Heart right ventricle (tissue), 16 donors: Measurements from ENCODE around the gene IL36G. TPM values are rescaled to one million over a fixed set of nuclear protein-coding genes. Genes with fewer than 3 reads are reported as not detected.

ENCODE experiments used
- ATAC-seq, 8 donors: fragments of 200-7000 bp; cut with Tn5 transposase; one replicate each; pipeline ENCODE4 v1.9.1; 2020; ENCODE audit warnings: mild to moderate bottlenecking in 8 of 8, moderate library complexity in 8 of 8, moderate number of reproducible peaks in 1 of 8
- DNase-seq, 2 donors: peaks; one replicate each; pipeline ENCODE4 v3.0.0-alpha.2; 2020
- H3K27ac ChIP-seq, 10 donors: fragments of 200-600 bp; sonication (generic) in 2 of 10; one replicate each; pipeline versions ENCODE4 v1.5.0 to v1.8.0; 2020 to 2022; ENCODE audit warnings: mild to moderate bottlenecking in 3 of 10
- H3K27me3 ChIP-seq, 7 donors: fragments of 200-600 bp; one replicate each; pipeline ENCODE4 v1.8.0; 2021 to 2022; ENCODE audit warnings: mild to moderate bottlenecking in 2 of 7
- H3K36me3 ChIP-seq, 9 donors: fragments of 200-600 bp; sonication (generic) in 1 of 9; one replicate each; pipeline versions ENCODE4 v1.5.0 to v1.8.0; 2020 to 2022; ENCODE audit warnings: mild to moderate bottlenecking in 2 of 9
- H3K4me1 ChIP-seq, 9 donors: fragments of 200-600 bp; sonication (generic) in 1 of 9; one replicate each; pipeline versions ENCODE4 v1.5.0 to v1.8.0; 2020 to 2022; ENCODE audit warnings: mild to moderate bottlenecking in 4 of 9
- H3K4me3 ChIP-seq, 10 donors: fragments of 200-600 bp; sonication (generic) in 2 of 10; one replicate each; pipeline versions ENCODE4 v1.5.0 to v1.8.0; 2020 to 2022; ENCODE audit warnings: mild to moderate bottlenecking in 7 of 10, moderate library complexity in 2 of 10
- H3K9me3 ChIP-seq, 11 donors: fragments of 200-600 bp in 10 of 11; sonication (generic) in 2 of 11; one replicate each; pipeline versions ENCODE4 v1.5.0 to v1.8.0; 2013 to 2022; ENCODE audit warnings: mild to moderate bottlenecking in 2 of 11, control low read depth in 1 of 11, moderate library complexity in 1 of 11
- WGBS, 2 donors: extraction: QIAGEN DNeasy Blood & Tissue Kit; methylation state at CpG; one replicate each; pipeline ENCODE4 v1.1.7; 2013; ENCODE audit warnings: inconsistent platforms in 1 of 2; 5-methylcytosine and 5-hydroxymethylcytosine counted together
- intact Hi-C, 10 donors: fragments of 100-400 bp; cut with DNase I; formaldehyde crosslinking; loops; one replicate each; pipeline versions ENCODE4 v1.11.1 to v1.14.2; 2022
- polyA plus RNA-seq, 2 donors: library from polyadenylated mRNA; stranded (reverse); fragments of 200-250 nt; gene quantifications; one replicate each; pipeline ENCODE4 v1.2.3, GENCODE V29; 2013
- total RNA-seq, 10 donors: library from RNA; stranded (reverse); fragmentation: NEBNext Ultra II Directional in 3 of 10; extraction: Animal tissue kit (Norgen Biotek cat#: 25700) in 3 of 10; gene quantifications; one replicate each; pipeline versions ENCODE4 v1.2.1 to v1.2.4, GENCODE V29; 2021 to 2023
- TF ChIP-seq, protein P1 (sequence below), 9 donors: fragments of 200-600 bp; sonication (generic) in 2 of 9; IDR thresholded peaks; one replicate each; pipeline versions ENCODE4 v1.5.0 to v1.8.0; 2021 to 2022; ENCODE audit warnings: antibody characterized with exemption in 9 of 9, mild to moderate bottlenecking in 5 of 9, moderate library complexity in 1 of 9
- donor health status: Arrhythmogenic right ventricular cardiomyopathy.
- donor health status: ischemic (EF 13 %, LVEDD 7.1; RV severe dilation, severe dysfunction).
- donor health status: healthy with polysubstance abuse.
- donor health status: DM: no; HTN: yes; CAD: no.
- donor health status: DM: no; HTN: no; CAD: no.
- donor health status: ischemic (EF 25% LVEDD 6.9; RV normal size, moderate dysfunction).
- donor health status: ischemic (EF 25% LVEDD 5.7; RV mildly dilated, moderate dysfunction).
- donor health status: healthy.
- donor health status: DM: yes; HTN: yes; CAD: no.
- donor health status: Ischemic cardiomyopathy.
- donor health status: ischemic (EF 35%, LVEDD 5.7; RV mildly dilated, moderate dysfunction).
- donor health status: nonischemic (EF 11% LVEDD 7.7; RV severe dilation, severe dysfunction).
- donor health status: DM: yes; HTN: yes; CAD: no.
- donor health status: PGD.
- donor health status: ischemic (EF 29% LVEDD 5.4; RV normal size, mild dysfunction).
- donor health status: nonischemic (EF 23%, LVEDD 6.1; RV moderate dilation, normal function).

The IL36G gene
- total and polyA plus RNA-seq, 12 donors = not detected

DNA sequence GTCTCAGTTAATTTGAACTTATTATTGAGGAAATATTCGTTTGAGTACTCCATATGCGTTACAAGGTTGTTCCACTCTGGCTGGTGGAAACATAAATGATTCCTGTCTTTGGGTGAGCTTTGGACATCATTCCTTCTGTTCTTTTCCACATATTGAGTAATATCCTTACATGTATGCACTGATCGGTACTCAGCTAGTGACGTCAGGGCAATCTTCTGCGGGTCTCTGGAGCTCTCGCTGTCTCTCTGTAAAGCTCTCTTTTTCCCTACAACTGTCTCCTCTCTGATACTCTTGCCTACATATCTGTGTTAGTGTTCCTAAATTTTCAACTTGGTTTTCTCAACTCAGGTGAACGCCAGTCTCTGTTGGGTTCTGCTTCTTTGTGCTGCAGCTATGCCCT, 23.4 kb upstream of the IL36G start:
- ATAC-seq (no peak), DNase-seq (no peak)
- Histone ChIP-seq H3K27ac (no peak overlapping the region), H3K27me3 (peaks cover 0 to 45% (median 20%) of the 10 kb centered on the region in 7 donors), H3K9me3 (no peaks in the 10 kb centered on the region), H3K36me3 (no peaks in the 10 kb centered on the region), H3K4me1 (no peaks in the 10 kb centered on the region), H3K4me3 (no peak overlapping the region)
- intact Hi-C loops = loop anchor here in 1 of 10 donors (10.0 kb wide), 1 partner anchor 350 kb away; no protein-coding TSS in a partner anchor
- TF ChIP-seq, protein P1, sequence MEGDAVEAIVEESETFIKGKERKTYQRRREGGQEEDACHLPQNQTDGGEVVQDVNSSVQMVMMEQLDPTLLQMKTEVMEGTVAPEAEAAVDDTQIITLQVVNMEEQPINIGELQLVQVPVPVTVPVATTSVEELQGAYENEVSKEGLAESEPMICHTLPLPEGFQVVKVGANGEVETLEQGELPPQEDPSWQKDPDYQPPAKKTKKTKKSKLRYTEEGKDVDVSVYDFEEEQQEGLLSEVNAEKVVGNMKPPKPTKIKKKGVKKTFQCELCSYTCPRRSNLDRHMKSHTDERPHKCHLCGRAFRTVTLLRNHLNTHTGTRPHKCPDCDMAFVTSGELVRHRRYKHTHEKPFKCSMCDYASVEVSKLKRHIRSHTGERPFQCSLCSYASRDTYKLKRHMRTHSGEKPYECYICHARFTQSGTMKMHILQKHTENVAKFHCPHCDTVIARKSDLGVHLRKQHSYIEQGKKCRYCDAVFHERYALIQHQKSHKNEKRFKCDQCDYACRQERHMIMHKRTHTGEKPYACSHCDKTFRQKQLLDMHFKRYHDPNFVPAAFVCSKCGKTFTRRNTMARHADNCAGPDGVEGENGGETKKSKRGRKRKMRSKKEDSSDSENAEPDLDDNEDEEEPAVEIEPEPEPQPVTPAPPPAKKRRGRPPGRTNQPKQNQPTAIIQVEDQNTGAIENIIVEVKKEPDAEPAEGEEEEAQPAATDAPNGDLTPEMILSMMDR (IDR thresholded peaks at IDR 0.05) = no peak
- WGBS, 2 donors = 89 to 93% methylated on average over 7 of the region's 7 CpGs

DNA sequence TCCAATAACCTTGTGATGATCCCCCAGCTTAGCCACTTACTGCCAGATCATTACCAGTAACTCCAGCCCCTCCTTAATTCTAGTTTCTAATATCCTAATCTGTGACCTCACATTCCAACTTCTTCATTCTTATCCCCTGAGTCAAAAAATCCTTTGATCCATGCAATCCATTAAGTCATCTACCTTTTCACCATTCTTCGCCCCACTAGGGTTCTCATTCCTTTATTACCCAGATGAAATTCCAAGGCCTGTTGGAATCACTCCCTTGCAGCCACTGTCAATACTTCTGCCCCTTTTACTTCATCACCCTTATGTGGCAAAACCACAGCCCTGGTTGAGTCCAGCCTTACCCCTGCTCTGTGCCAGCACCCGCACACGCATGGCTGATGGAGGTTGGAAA, 20.3 kb upstream of the IL36G start:
- no peaks in the 10 kb centered on the region for H3K4me1 ChIP-seq
- H3K4me3 ChIP-seq = no peak overlapping the region
- H3K27ac ChIP-seq = no peak overlapping the region
- peaks cover 0 to 25% (median 13%) of the 10 kb centered on the region in 7 donors for H3K27me3 ChIP-seq
- 93 to 96% methylated on average over 3 of the region's 3 CpGs for WGBS, 2 donors
- no peaks in the 10 kb centered on the region for H3K36me3 ChIP-seq
- DNase-seq (no peak), ATAC-seq (no peak)
- no peaks in the 10 kb centered on the region for H3K9me3 ChIP-seq
- intact Hi-C loops = loop anchor here in 9 of 10 donors (5.0 to 10.0 kb wide), 3 partner anchors 205 to 353 kb away; no protein-coding TSS in a partner anchor
- TF ChIP-seq, protein P1 (IDR thresholded peaks at IDR 0.05) = no peak

DNA sequence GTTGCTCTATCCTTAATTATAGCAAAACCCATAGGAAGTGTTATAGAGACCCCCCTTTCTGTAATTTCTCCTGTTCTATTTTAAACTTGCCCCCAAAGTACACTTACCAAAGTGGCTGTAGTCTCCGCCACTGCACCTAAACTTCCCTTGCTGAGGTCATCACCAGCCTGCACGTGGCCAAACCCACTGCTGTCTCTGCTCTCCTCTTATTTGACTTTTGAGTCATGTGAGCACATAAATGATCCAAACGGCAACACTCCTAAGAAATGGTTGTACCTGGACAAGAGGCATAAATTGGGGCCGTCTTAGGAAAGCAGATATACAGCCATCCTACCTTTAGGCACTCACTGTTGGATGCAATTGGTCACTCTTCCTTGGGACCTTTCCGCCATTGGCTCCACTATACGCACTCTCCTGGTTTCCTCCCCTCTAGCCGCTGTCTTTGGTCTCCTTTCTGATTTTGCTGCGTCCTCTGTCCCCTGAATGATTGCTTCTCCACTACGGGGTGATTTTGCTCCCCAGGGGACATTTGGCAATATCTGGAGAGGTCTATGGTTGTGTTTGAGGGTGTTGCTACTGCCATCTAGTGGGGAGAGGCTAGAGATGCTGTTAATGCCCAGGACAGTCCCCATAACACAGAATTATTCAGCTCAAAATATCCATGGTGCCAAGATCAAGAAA, 19.2 kb upstream of the IL36G start:
- no peaks in the 10 kb centered on the region for H3K4me1 ChIP-seq
- intact Hi-C loops = loop anchor here in 9 of 10 donors (5.0 to 10.0 kb wide), 3 partner anchors 206 to 354 kb away; no protein-coding TSS in a partner anchor
- TF ChIP-seq, protein P1 (IDR thresholded peaks at IDR 0.05) = peak; percentile 48 to 83 (median 75)
- WGBS, 2 donors = 49 to 50% methylated on average over 9 of the region's 9 CpGs
- no peaks in the 10 kb centered on the region for H3K9me3 ChIP-seq
- peak in 3 of 8 donors; percentile 56 to 73 (median 62) for ATAC-seq
- H3K4me3 ChIP-seq = no peak overlapping the region
- H3K27me3 ChIP-seq = peaks cover 0 to 25% (median 13%) of the 10 kb centered on the region in 7 donors
- no peak overlapping the region for H3K27ac ChIP-seq
- H3K36me3 ChIP-seq = no peaks in the 10 kb centered on the region
- peak in 1 of 2 donors; percentile 23 for DNase-seq

DNA sequence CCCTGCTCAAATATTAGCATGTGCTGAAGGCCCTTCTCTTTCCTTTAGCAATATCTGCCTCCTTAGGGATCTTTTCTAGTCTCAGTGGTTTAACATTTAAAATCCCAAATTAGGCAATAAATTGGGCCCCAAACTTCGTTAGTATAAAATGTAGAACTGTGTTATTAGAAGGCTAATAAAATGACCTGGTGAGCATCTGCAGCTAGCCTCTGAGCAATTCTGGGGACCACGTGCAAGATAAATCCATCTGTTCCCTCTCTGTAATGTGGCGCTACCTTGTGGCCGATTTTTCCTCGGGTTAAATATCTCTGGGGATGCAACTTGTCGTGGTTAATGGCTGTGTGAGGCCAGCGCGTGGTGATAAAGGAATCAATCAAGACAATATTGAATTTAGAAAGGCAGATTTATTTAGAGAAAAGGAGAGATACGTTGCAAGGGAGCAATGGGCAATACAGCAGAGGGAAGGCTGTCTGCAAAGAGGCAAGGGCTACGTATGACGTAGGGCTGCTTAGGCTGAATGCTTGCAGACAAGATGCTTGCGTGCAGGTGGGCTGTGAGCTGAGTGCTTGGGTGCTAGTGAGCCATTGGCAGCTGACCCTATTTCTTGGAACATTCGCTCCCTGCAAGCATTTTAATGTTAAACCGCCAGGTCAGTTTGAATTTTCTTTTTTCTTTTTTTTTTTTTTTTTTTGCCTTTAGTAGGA, 18.5 kb upstream of the IL36G start:
- no peaks in the 10 kb centered on the region for H3K9me3 ChIP-seq
- intact Hi-C loops = loop anchor here in 9 of 10 donors (5.0 to 10.0 kb wide), 3 partner anchors 207 to 354 kb away; no protein-coding TSS in a partner anchor
- no peak for ATAC-seq
- H3K27ac ChIP-seq = no peak overlapping the region
- no peak for DNase-seq
- no peak overlapping the region for H3K4me3 ChIP-seq
- 65 to 69% methylated on average over 14 of the region's 14 CpGs for WGBS, 2 donors
- TF ChIP-seq, protein P1 (IDR thresholded peaks at IDR 0.05) = peak in 2 of 9 donors; percentile 18 to 26
- peaks cover 0 to 25% (median 13%) of the 10 kb centered on the region in 7 donors for H3K27me3 ChIP-seq
- no peaks in the 10 kb centered on the region for H3K36me3 ChIP-seq
- H3K4me1 ChIP-seq = no peaks in the 10 kb centered on the region
